ENCODE data around the gene PWP2.
"Not testable (repeated sequence)": the region's sequence is repeated elsewhere in the genome, so short reads cannot be mapped to it uniquely, and the experiment has no call there.

DNA sequence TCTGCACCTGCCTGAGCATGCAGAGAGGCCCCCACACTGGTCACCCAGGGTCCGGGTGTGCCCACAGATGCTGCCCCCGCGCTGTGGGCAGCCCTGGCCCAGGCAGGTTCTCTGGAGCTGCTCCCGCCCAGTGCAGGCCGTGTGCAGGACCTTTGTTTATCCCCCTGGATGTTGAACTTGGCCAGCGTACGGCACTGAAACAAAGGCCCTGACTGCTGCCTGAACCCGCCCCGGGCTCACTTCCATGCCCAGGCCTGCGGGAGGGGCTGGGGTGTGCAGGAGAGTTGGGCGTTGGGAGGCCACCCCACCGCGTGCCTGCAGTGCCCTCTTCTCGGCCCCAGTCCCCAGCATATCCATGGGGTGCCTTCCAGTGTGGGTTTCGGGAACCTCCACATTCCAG lies 58.7 kb downstream of the PWP2 start:
- not testable (repeated sequence) for TF ChIP-seq POLR2A (IDR thresholded peaks at IDR 0.05; ENCODE audit: low read length); GATA1 (IDR thresholded peaks at IDR 0.05; ENCODE audit: low read depth, low read length)

Data from erythroblast (primary cell).